Suprapubic skin (tissue), 4 donors: ENCODE data around the gene IFNG-AS1.

Experiments
- CTCF ChIP-seq, 2 donors: fragments of 200-600 bp in 1 of 2; fragments of 450-650 bp in 1 of 2; sonication (generic) in 1 of 2; IDR thresholded peaks; one replicate each; pipeline ENCODE4 v1.5.1; 2016 to 2019; ENCODE audit warnings: antibody characterized with exemption in 2 of 2, mild to moderate bottlenecking in 1 of 2, moderate library complexity in 1 of 2
- EP300 ChIP-seq: sonication (generic); formaldehyde crosslinking; IDR thresholded peaks from one replicate; pipeline ENCODE4 v1.6.1; 2017; ENCODE audit warnings: antibody characterized with exemption
- POLR2A ChIP-seq, 2 donors: fragments of 450-650 bp; IDR thresholded peaks; one replicate each; pipeline ENCODE4 v1.6.1; 2017; ENCODE audit warnings: antibody characterized with exemption in 2 of 2, mild to moderate bottlenecking in 2 of 2, moderate library complexity in 2 of 2
- POLR2AphosphoS5 ChIP-seq, 3 donors: sonication (generic); formaldehyde crosslinking; IDR thresholded peaks; one replicate each; pipeline ENCODE4 v1.6.1; 2017; ENCODE audit warnings: antibody characterized with exemption in 3 of 3

GRCh38 chr12:68065163-68065562, 75.9 kb downstream of the IFNG-AS1 start:
- no peak for TF ChIP-seq CTCF (IDR thresholded peaks at IDR 0.05)
- TF ChIP-seq EP300: no peak
- TF ChIP-seq POLR2A (IDR thresholded peaks at IDR 0.05): no peak
- TF ChIP-seq POLR2AphosphoS5 (IDR thresholded peaks at IDR 0.05): no peak
